H1 (cell line): ENCODE results near the gene GABRA6. TPM values are rescaled to one million over a fixed set of nuclear protein-coding genes. Genes with fewer than 3 reads are reported as not detected.

Experiments used
- CTCF ChIA-PET: fragments of 300-600 bp; sonication (Branson Sonifier 250); formaldehyde crosslinking; loops from one replicate; lab custom pipeline; 2021; ENCODE audit not compliant: partially characterized antibody; lab: Charles Lee
- POLR2A ChIA-PET: fragments of 300-600 bp; sonication (Branson Sonifier 250); formaldehyde crosslinking; loops from one replicate; lab custom pipeline; 2021; ENCODE audit warnings: inconsistent platforms; ENCODE audit not compliant: partially characterized antibody; lab: Charles Lee
- DNase-seq, 2 experiments: peaks; one replicate each; pipeline versions ENCODE4 v3.0.0 to v3.0.0-alpha.2; 2010 to 2022; ENCODE audit warnings: low spot score in 2 of 2, low read depth in 1 of 2, mixed read lengths in 1 of 2
- FAIRE-seq: peaks from 2 replicates; lab custom pipeline; 2011; peaks lifted over from hg19 to GRCh38; lab: Jason Lieb, UNC
- H2AFZ ChIP-seq: 2 replicates; pipeline ENCODE4 v1.8.1; 2012; ENCODE audit warnings: low read length, inconsistent platforms
- H2AK5ac ChIP-seq: 2 replicates; pipeline ENCODE4 v1.6.1; 2013; ENCODE audit warnings: low read depth, low read length
- H2BK120ac ChIP-seq: replicated peaks from 2 replicates; pipeline ENCODE3; 2013; ENCODE audit warnings: low read depth, low read length, inconsistent platforms
- H2BK12ac ChIP-seq: 2 replicates; pipeline ENCODE4 v1.6.1; 2013; ENCODE audit warnings: low read depth, low read length
- H2BK15ac ChIP-seq: 2 replicates; pipeline ENCODE4 v1.6.1; 2013; ENCODE audit warnings: low read length
- H2BK20ac ChIP-seq: 2 replicates; pipeline ENCODE4 v1.6.1; 2013; ENCODE audit warnings: low read length
- H2BK5ac ChIP-seq: 2 replicates; pipeline ENCODE4 v1.6.1; 2013; ENCODE audit warnings: low read depth, low read length
- H3K14ac ChIP-seq: 2 replicates; pipeline ENCODE4 v1.6.1; 2013; ENCODE audit warnings: inconsistent platforms; ENCODE audit not compliant: insufficient read length
- H3K18ac ChIP-seq: 2 replicates; pipeline ENCODE4 v1.6.1; 2013; ENCODE audit warnings: low read length; ENCODE audit errors: extremely low read depth
- H3K23ac ChIP-seq: 2 replicates; pipeline ENCODE4 v1.6.1; 2013; ENCODE audit warnings: inconsistent platforms; ENCODE audit not compliant: insufficient read length
- H3K23me2 ChIP-seq: 2 replicates; pipeline ENCODE4 v1.6.1; 2013; ENCODE audit warnings: low read depth, low read length
- H3K27ac ChIP-seq: 2 replicates; pipeline ENCODE4 v1.6.1; 2011; ENCODE audit warnings: low read depth, low read length, inconsistent platforms
- H3K27me3 ChIP-seq, 4 experiments: replicated peaks in 1 of 4; 1 replicate in 1 of 4; 2 replicates in 3 of 4; pipeline versions ENCODE4 v1.6.1 to v1.8.1; 2011 to 2013; ENCODE audit warnings: low read length in 3 of 4, mild to moderate bottlenecking in 3 of 4, inconsistent platforms in 2 of 4, mixed read lengths in 2 of 4, moderate library complexity in 1 of 4; ENCODE audit not compliant: control insufficient read depth in 3 of 4, insufficient read depth in 3 of 4; ENCODE audit errors: extremely low read depth in 1 of 4
- H3K36me3 ChIP-seq, 4 experiments: 2 replicates each; pipeline versions ENCODE4 v1.6.1 to v1.8.1; 2011 to 2013; ENCODE audit warnings: mild to moderate bottlenecking in 4 of 4, low read length in 3 of 4, moderate library complexity in 2 of 4, control low read depth in 1 of 4, inconsistent platforms in 1 of 4; ENCODE audit not compliant: insufficient read depth in 4 of 4, control insufficient read depth in 2 of 4
- H3K4ac ChIP-seq: replicated peaks from 2 replicates; pipeline ENCODE3; 2013; ENCODE audit warnings: low read length, low read depth, mixed read lengths, inconsistent platforms; ENCODE audit not compliant: insufficient read length
- H3K4me1 ChIP-seq, 4 experiments: replicated peaks in 1 of 4; 1 replicate in 1 of 4; 2 replicates in 3 of 4; pipeline versions ENCODE4 v1.6.1 to v1.8.1; 2011 to 2013; ENCODE audit warnings: low read length in 3 of 4, inconsistent platforms in 2 of 4, mixed read lengths in 1 of 4; ENCODE audit not compliant: insufficient read depth in 4 of 4, control insufficient read depth in 3 of 4
- H3K4me2 ChIP-seq, 2 experiments: 2 replicates each; pipeline versions ENCODE4 v1.6.1 to v1.8.1; 2011 to 2013; ENCODE audit warnings: low read depth in 2 of 2, low read length in 2 of 2, control low read depth in 1 of 2, inconsistent platforms in 1 of 2, mild to moderate bottlenecking in 1 of 2; ENCODE audit not compliant: insufficient read depth in 1 of 2
- H3K4me3 ChIP-seq, 4 experiments: fragments of 200-600, 300-600 bp in 1 of 4; sonication (generic), shearing (Covaris generic), sonication (Bioruptor Twin) in 1 of 4; 2 replicates each; pipeline versions ENCODE4 v1.5.1 to v1.8.1; 2011 to 2016; ENCODE audit warnings: low read length in 4 of 4, low read depth in 3 of 4, control low read depth in 2 of 4, inconsistent platforms in 2 of 4, mild to moderate bottlenecking in 2 of 4, mixed read lengths in 1 of 4, moderate library complexity in 1 of 4; ENCODE audit not compliant: insufficient read depth in 2 of 4; ENCODE audit errors: extremely low read depth in 1 of 4
- H3K56ac ChIP-seq: replicated peaks from 2 replicates; pipeline ENCODE3; 2013; ENCODE audit warnings: low read depth, mild to moderate bottlenecking, mixed read lengths, low read length, inconsistent platforms; ENCODE audit not compliant: insufficient read length
- H3K79me1 ChIP-seq: 2 replicates; pipeline ENCODE4 v1.6.1; 2013; ENCODE audit warnings: low read depth, low read length, control low read depth
- H3K79me2 ChIP-seq, 2 experiments: 2 replicates each; pipeline versions ENCODE4 v1.6.1 to v1.8.1; 2012 to 2013; ENCODE audit warnings: low read length in 2 of 2, mild to moderate bottlenecking in 2 of 2, inconsistent platforms in 1 of 2; ENCODE audit not compliant: insufficient read depth in 2 of 2, control insufficient read depth in 1 of 2
- H3K9ac ChIP-seq, 4 experiments: replicated peaks in 1 of 4; 1 replicate in 1 of 4; 2 replicates in 3 of 4; pipeline versions ENCODE4 v1.6.1 to v1.8.1; 2011 to 2013; ENCODE audit warnings: low read depth in 3 of 4, low read length in 3 of 4, control low read depth in 2 of 4, mild to moderate bottlenecking in 2 of 4, moderate library complexity in 2 of 4, inconsistent platforms in 1 of 4; ENCODE audit errors: extremely low read depth in 1 of 4
- H3K9me3 ChIP-seq, 2 experiments: 2 replicates each; pipeline versions ENCODE4 v1.6.1 to v1.8.1; 2012 to 2013; ENCODE audit warnings: mild to moderate bottlenecking in 2 of 2, moderate library complexity in 2 of 2, control low read depth in 1 of 2, inconsistent platforms in 1 of 2, low read depth in 1 of 2, low read length in 1 of 2, mixed read lengths in 1 of 2; ENCODE audit not compliant: insufficient read depth in 2 of 2
- H4K20me1 ChIP-seq, 2 experiments: replicated peaks in 1 of 2; 2 replicates each; pipeline versions ENCODE3 to v1.8.1; 2011 to 2013; ENCODE audit warnings: inconsistent platforms in 2 of 2, low read length in 2 of 2, mild to moderate bottlenecking in 1 of 2; ENCODE audit not compliant: insufficient read depth in 2 of 2, control insufficient read depth in 1 of 2
- H4K5ac ChIP-seq: 2 replicates; pipeline ENCODE4 v1.6.1; 2013; ENCODE audit warnings: low read length, low read depth, mixed read lengths, inconsistent platforms; ENCODE audit not compliant: insufficient read length
- H4K8ac ChIP-seq: 2 replicates; pipeline ENCODE4 v1.8.0; 2013; ENCODE audit warnings: mild to moderate bottlenecking, moderate library complexity, low read length, inconsistent platforms; ENCODE audit not compliant: insufficient read depth; ENCODE audit errors: extremely low read depth
- H4K91ac ChIP-seq: replicated peaks from 2 replicates; pipeline ENCODE3; 2013; ENCODE audit warnings: low read length, mixed read lengths, inconsistent platforms; ENCODE audit not compliant: insufficient read length
- BCL11A ChIP-seq, 2 experiments: IDR thresholded peaks; one replicate each; pipeline ENCODE4 v1.6.1; 2011; ENCODE audit warnings: low read depth in 2 of 2, low read length in 2 of 2, mild to moderate bottlenecking in 2 of 2
- CHD2 ChIP-seq: IDR thresholded peaks from 2 replicates; pipeline ENCODE4 v1.6.1; 2012; ENCODE audit warnings: low read length, improper control_type of control experiment
- CREB1 ChIP-seq: IDR thresholded peaks from 2 replicates; pipeline ENCODE4 v1.6.1; 2012; ENCODE audit warnings: inconsistent platforms
- CTCF ChIP-seq, 3 experiments: IDR thresholded peaks; 1 replicate in 2 of 3; 2 replicates in 1 of 3; pipeline versions ENCODE4 v1.5.1 to v1.6.1; 2011; ENCODE audit warnings: low read length in 3 of 3, mild to moderate bottlenecking in 3 of 3, inconsistent platforms in 2 of 3, low read depth in 1 of 3, moderate library complexity in 1 of 3; ENCODE audit not compliant: insufficient read depth in 1 of 3; ENCODE audit errors: control extremely low read depth in 1 of 3
- EGR1 ChIP-seq: IDR thresholded peaks from 2 replicates; pipeline ENCODE4 v1.6.1; 2011; ENCODE audit warnings: low read depth, low read length, borderline replicate concordance
- EZH2 ChIP-seq: fragments of 200-600 bp; sonication (generic); IDR thresholded peaks from 2 replicates; pipeline ENCODE4 v1.7.1; 2012; ENCODE audit warnings: low read depth, mild to moderate bottlenecking, moderate library complexity, low read length, inconsistent platforms; ENCODE audit not compliant: severe bottlenecking
- MAFK ChIP-seq: IDR thresholded peaks from 2 replicates; pipeline ENCODE4 v1.6.1; 2012; ENCODE audit warnings: low read depth, mild to moderate bottlenecking, improper control_type of control experiment, low read length
- POU5F1 ChIP-seq: IDR thresholded peaks from 2 replicates; pipeline ENCODE4 v1.6.1; 2011; ENCODE audit warnings: low read depth, mild to moderate bottlenecking, low read length, moderate library complexity
- SIN3A ChIP-seq, 2 experiments: IDR thresholded peaks in 1 of 2; conservative IDR thresholded peaks in 1 of 2; 2 replicates each; pipeline ENCODE4 v1.6.1; 2011 to 2012; ENCODE audit warnings: low read length in 2 of 2, improper control_type of control experiment in 1 of 2, low read depth in 1 of 2, mild to moderate bottlenecking in 1 of 2
- SIRT6 ChIP-seq: IDR thresholded peaks from one replicate; pipeline ENCODE4 v1.7.1; 2012; ENCODE audit warnings: low read length, inconsistent platforms
- SIX5 ChIP-seq: IDR thresholded peaks from 2 replicates; pipeline ENCODE4 v1.6.1; 2011; ENCODE audit warnings: mild to moderate bottlenecking, low read depth, low read length
- SUZ12 ChIP-seq: fragments of 200-600 bp; sonication (generic); IDR thresholded peaks from 2 replicates; pipeline ENCODE4 v1.6.1; 2012; ENCODE audit warnings: mild to moderate bottlenecking, inconsistent platforms, low read length, moderate library complexity, mixed read lengths
- TAF1 ChIP-seq: IDR thresholded peaks from 2 replicates; pipeline ENCODE4 v1.6.1; 2011; ENCODE audit warnings: mild to moderate bottlenecking, low read depth, low read length
- WGBS, 2 experiments: shearing (Covaris generic) in 1 of 2; methylation state at CpG; one replicate each; pipeline versions ENCODE4 v1.1.6 to v1.1.7; 2013 to 2015; ENCODE audit warnings: low lambda C conversion rate in 2 of 2, mixed read lengths in 2 of 2, inconsistent platforms in 1 of 2, low coverage in 1 of 2, missing lambda C conversion rate in 1 of 2; ENCODE audit not compliant: insufficient replicate concordance in 2 of 2, insufficient coverage in 1 of 2, insufficient read length in 1 of 2; ENCODE audit errors: extremely low coverage in 1 of 2, missing lambda C conversion rate in 1 of 2; 5-methylcytosine and 5-hydroxymethylcytosine counted together
- polyA plus RNA-seq, 7 experiments: library from polyadenylated mRNA; depleted of rRNA in 3 of 7; stranded (reverse) in 5 of 7; unstranded in 2 of 7; fragments of >200 nt in 5 of 7; fragments of 200-250 nt in 2 of 7; gene quantifications; 1 replicate in 5 of 7; 2 replicates in 1 of 7; 4 replicates in 1 of 7; pipeline versions ENCODE4 v1.2.1 to v1.2.3, GENCODE V29; 2011 to 2013; ENCODE audit warnings: missing spikeins in 2 of 7, mixed read lengths in 2 of 7
- total RNA-seq: library from RNA; stranded (reverse); fragmentation: NEBNext Ultra II Directional; extraction: Animal tissue kit (Norgen Biotek cat#: 25700); gene quantifications from 2 replicates; pipeline ENCODE4 v1.2.1, GENCODE V29; 2021

GABRA6 gene
- total and polyA plus RNA-seq, 2 of the 8 experiments (the other 6 are each of a cell fraction or from before 2014, with no cell fraction given), result not detected

GRCh38 chr5:161660806-161661205 lies 24.7 kb upstream of the GABRA6 start:
- no peak overlapping the region for H3K9ac ChIP-seq
- H3K27ac ChIP-seq, result no peak overlapping the region
- no peak overlapping the region for H2AFZ ChIP-seq
- WGBS, 2 experiments, result 87% methylated on average over 11 of the region's 12 CpGs; no CpG with 5 or more reads in 1 of the 2 experiments
- H4K5ac ChIP-seq, result no peak overlapping the region
- H2BK20ac ChIP-seq, result no peak overlapping the region
- H2BK5ac ChIP-seq, result no peak overlapping the region
- no peak overlapping the region for H3K56ac ChIP-seq
- no peaks in the 10 kb centered on the region for H4K20me1 ChIP-seq
- no peak overlapping the region for H3K23ac ChIP-seq
- H3K9me3 ChIP-seq, result no peaks in the 10 kb centered on the region
- no peaks in the 10 kb centered on the region for H3K4me1 ChIP-seq
- H3K79me1 ChIP-seq, result no peaks in the 10 kb centered on the region
- no peak overlapping the region for H3K4ac ChIP-seq
- no peak overlapping the region for H2BK15ac ChIP-seq
- H3K27me3 ChIP-seq, result no peaks in the 10 kb centered on the region
- H3K79me2 ChIP-seq, result no peaks in the 10 kb centered on the region
- H3K36me3 ChIP-seq, result no peaks in the 10 kb centered on the region
- H3K4me3 ChIP-seq, result no peak overlapping the region
- CTCF ChIA-PET, result interaction anchor here (1.4 kb wide), 1 partner anchor 117 kb away, joined by 4 read pairs; no protein-coding TSS in a partner anchor
- no peak overlapping the region for H2BK12ac ChIP-seq
- no peak overlapping the region for H2AK5ac ChIP-seq
- no peak overlapping the region for H4K91ac ChIP-seq
- H3K4me2 ChIP-seq, result no peak overlapping the region
- H3K23me2 ChIP-seq, result no peaks in the 10 kb centered on the region
- FAIRE-seq, result no peak
- no peak overlapping the region for H2BK120ac ChIP-seq
- no peak for DNase-seq
- no peak overlapping the region for H4K8ac ChIP-seq
- H3K14ac ChIP-seq, result no peak overlapping the region
- H3K18ac ChIP-seq, result no peak overlapping the region
- POLR2A ChIA-PET, result no interaction called here
- no peak for TF ChIP-seq SIX5
- TF ChIP-seq BCL11A (IDR thresholded peaks at IDR 0.05; ENCODE audit: low read depth in 2 of 2, low read length in 2 of 2), result no peak
- TF ChIP-seq CTCF (IDR thresholded peaks at IDR 0.05; ENCODE audit: control extremely low read depth in 1 of 3, insufficient read depth in 1 of 3, low read depth in 1 of 3, low read length in 3 of 3), result no peak
- no peak for TF ChIP-seq EZH2
- no peak for TF ChIP-seq EGR1
- no peak for TF ChIP-seq SIRT6
- TF ChIP-seq SIN3A (conservative IDR thresholded peaks at IDR 0.05 in 1 of 2, IDR thresholded peaks at IDR 0.05 in 1 of 2; ENCODE audit: low read depth in 1 of 2, low read length in 2 of 2), result no peak
- TF ChIP-seq CHD2, result no peak
- no peak for TF ChIP-seq SUZ12
- TF ChIP-seq POU5F1, result no peak
- no peak for TF ChIP-seq TAF1
- no peak for TF ChIP-seq CREB1
- TF ChIP-seq MAFK, result no peak
